Activated naive CD8-positive, alpha-beta T cell treated with anti-CD3 and anti-CD28 coated beads, Interleukin-2, amount 10 ng/mL, durations not matched to agents 7 days and 5 days (primary cell): Measurements from ENCODE around the gene UVRAG. TPM values are rescaled to one million over a fixed set of nuclear protein-coding genes. Genes with fewer than 3 reads are reported as not detected.

Experiments used
- ATAC-seq: fragments of 150-1000 bp; cut with Tn5 transposase; one replicate; pipeline ENCODE4 v1.10.0; 2021; ENCODE audit warnings: low read depth, moderate library complexity
- POLR2A ChIA-PET: fragments of 350-600 bp; sonication (Branson Sonifier 250); formaldehyde crosslinking; loops from one replicate; lab custom pipeline; 2021; ENCODE audit warnings: antibody characterized with exemption; lab: Charles Lee
- DNase-seq: peaks from one replicate; pipeline ENCODE4 v3.0.0; 2021
- H3K27ac Mint-ChIP-seq: one replicate; pipeline ENCODE4 v1.8.0; 2022; ENCODE audit warnings: mild to moderate bottlenecking, mixed read lengths
- H3K27me3 Mint-ChIP-seq: one replicate; pipeline ENCODE4 v1.8.0; 2022; ENCODE audit warnings: mild to moderate bottlenecking, moderate library complexity, mixed read lengths
- H3K36me3 Mint-ChIP-seq: one replicate; pipeline ENCODE4 v1.8.0; 2021; ENCODE audit warnings: mild to moderate bottlenecking, mixed read lengths
- H3K4me1 Mint-ChIP-seq: one replicate; pipeline ENCODE4 v1.8.0; 2021; ENCODE audit warnings: mixed read lengths
- H3K4me3 Mint-ChIP-seq: one replicate; pipeline ENCODE4 v1.8.0; 2022; ENCODE audit warnings: mild to moderate bottlenecking, moderate library complexity, mixed read lengths
- H3K9me3 Mint-ChIP-seq: one replicate; pipeline ENCODE4 v1.8.0; 2021; ENCODE audit warnings: mixed read lengths
- total RNA-seq, 2 experiments: library from RNA; stranded (reverse); gene quantifications; one replicate each; pipeline ENCODE4 v1.2.3, GENCODE V29; 2021

UVRAG gene
- total RNA-seq, 2 experiments from 2014 or later = 22.3 to 22.6 TPM

DNA sequence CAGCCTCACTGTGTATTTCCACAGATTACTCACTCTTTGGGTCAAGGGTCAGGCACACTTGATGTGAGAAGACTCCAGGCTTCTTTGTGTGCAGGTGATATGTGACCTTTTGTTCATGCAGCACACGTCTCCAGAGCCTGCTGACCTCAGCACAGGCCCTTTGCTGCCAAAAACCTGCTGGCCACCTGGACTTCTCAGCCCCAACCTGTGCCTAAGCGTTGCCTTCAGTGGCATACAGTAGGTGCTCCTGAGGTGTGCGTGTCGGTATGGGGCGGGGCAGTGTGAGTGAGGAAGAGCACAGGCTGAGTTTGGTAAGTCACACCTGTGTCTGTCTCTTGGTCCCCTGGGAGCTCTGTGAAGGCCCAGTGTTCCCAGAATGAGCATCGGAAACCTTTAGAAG lies 333.2 kb downstream of the UVRAG start:
- Mint-ChIP-seq H3K36me3 (no peaks in the 10 kb centered on the region), H3K27ac (no peak overlapping the region), H3K4me1 (peaks cover 16% of the 10 kb centered on the region), H3K27me3 (peaks cover 7% of the 10 kb centered on the region), H3K4me3 (no peak overlapping the region), H3K9me3 (no peaks in the 10 kb centered on the region)
- no peak for DNase-seq
- POLR2A ChIA-PET = no interaction called here
- no peak for ATAC-seq

- ATAC-seq (no peak), DNase-seq (no peak)
- Mint-ChIP-seq H3K27ac (no peak overlapping the region), H3K36me3 (no peaks in the 10 kb centered on the region), H3K4me3 (no peak overlapping the region), H3K9me3 (no peaks in the 10 kb centered on the region), H3K4me1 (peaks cover 21% of the 10 kb centered on the region), H3K27me3 (peaks cover 9% of the 10 kb centered on the region)
- POLR2A ChIA-PET = no interaction called here
Measured at GRCh38 chr11:76148941-76149613, 334.1 kb downstream of the UVRAG start.

DNA sequence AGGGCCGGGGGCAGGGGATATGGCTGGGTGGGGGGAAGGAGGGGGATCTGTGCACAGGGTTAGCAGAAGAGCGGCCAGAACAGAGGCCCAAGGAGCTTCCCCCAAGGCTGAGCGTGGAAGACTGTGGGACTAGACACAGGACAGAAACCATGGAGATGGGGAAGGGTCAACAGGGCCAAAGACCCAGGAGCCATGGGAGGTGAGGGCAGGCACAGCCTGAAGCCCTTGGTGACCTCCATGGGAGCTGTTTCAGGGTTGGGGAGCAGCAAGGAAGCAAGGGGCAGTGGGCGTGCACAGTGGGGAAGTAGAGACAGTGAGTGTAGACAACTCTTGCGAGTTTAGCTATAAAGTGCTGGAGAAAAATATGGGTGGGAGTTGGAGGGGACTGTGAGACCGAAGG lies 334.7 kb downstream of the UVRAG start:
- H3K4me3 Mint-ChIP-seq = no peak overlapping the region
- H3K27me3 Mint-ChIP-seq = peaks cover 10% of the 10 kb centered on the region
- H3K4me1 Mint-ChIP-seq = peaks cover 21% of the 10 kb centered on the region
- POLR2A ChIA-PET = no interaction called here
- ATAC-seq (no peak), DNase-seq (no peak)
- no peak overlapping the region for H3K27ac Mint-ChIP-seq
- no peaks in the 10 kb centered on the region for H3K36me3 Mint-ChIP-seq
- H3K9me3 Mint-ChIP-seq = no peaks in the 10 kb centered on the region

- POLR2A ChIA-PET = no interaction called here
- H3K27me3 Mint-ChIP-seq = peaks cover 10% of the 10 kb centered on the region
- H3K27ac Mint-ChIP-seq = no peak overlapping the region
Measured at GRCh38 chr11:76150141-76150540, 335.1 kb downstream of the UVRAG start.

DNA sequence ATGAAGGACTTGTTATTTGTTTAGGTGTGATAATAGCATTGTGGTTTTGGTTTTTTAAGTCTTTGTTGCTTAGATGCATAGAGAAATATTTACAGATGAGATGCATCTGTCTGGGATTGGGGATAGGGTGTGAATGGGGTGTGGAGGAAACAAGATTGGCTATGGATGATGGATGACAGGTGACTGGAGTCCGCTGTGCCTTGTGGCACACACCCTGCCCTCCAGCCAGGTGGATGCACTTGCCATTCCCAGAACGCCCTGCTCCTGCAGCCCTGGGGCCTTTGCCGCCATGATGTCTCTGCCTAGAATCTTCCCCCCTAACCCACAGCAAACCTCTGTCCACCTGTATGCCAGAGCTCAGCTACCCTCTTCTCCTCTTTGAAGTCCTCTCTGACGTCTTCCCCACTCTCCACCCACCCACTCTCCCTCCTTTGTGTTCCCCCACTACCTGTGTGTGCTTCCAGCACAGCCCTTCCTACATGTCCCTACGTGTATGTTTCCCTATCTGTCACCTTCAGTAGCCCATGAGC lies 336.6 kb downstream of the UVRAG start:
- POLR2A ChIA-PET = interaction anchor here (0.9 to 1.2 kb wide), 2 partner anchors 83 to 255 kb away, joined by 3 read pairs; no protein-coding TSS in a partner anchor
- H3K27me3 Mint-ChIP-seq = peaks cover 10% of the 10 kb centered on the region
- DNase-seq (peak; percentile 38), ATAC-seq (no peak)
- peak overlapping the region; percentile 74 for H3K4me3 Mint-ChIP-seq
- peak overlapping the region; percentile 58 for H3K27ac Mint-ChIP-seq
- peaks cover 21% of the 10 kb centered on the region for H3K4me1 Mint-ChIP-seq
- no peaks in the 10 kb centered on the region for H3K36me3 Mint-ChIP-seq
- H3K9me3 Mint-ChIP-seq = no peaks in the 10 kb centered on the region

More at GRCh38 chr11:76150141-76150540, 335.1 kb downstream of the UVRAG start:
- peaks cover 21% of the 10 kb centered on the region for H3K4me1 Mint-ChIP-seq
- H3K4me3 Mint-ChIP-seq = no peak overlapping the region
- ATAC-seq = no peak
- DNase-seq = no peak
- no peaks in the 10 kb centered on the region for H3K36me3 Mint-ChIP-seq
- H3K9me3 Mint-ChIP-seq = no peaks in the 10 kb centered on the region

DNA sequence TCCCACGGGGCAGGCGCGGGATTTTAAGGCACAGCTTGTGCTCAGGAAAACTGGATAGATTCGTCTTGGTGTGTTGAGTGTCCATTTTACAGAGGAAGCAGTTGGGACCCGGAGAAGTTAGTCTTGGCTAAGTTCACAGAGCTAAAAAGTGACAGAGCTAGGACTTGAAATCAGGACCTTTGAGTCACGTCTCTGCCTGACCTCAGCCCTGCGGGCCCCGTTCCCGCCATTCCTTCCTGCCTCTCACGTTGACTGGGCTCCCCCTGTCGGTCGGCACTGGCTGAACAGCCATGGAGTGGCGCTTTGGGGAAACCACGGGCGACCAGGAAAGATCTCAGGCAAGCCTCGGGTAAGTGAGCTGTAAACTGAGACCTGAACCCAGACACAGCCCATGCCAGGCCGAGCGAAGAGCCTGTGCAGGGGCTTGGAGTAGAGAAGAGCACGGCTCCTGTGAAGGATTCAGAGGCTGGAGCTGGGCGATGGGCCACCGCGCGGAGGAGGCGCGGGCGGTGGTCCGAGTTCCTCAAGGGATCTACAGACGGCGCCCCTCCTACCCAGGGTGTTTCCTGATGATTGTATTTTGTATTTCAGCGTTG lies 337.2 kb downstream of the UVRAG start:
- H3K27ac Mint-ChIP-seq = peak overlapping the region; percentile 58
- H3K27me3 Mint-ChIP-seq = peaks cover 10% of the 10 kb centered on the region
- H3K4me1 Mint-ChIP-seq = peaks cover 21% of the 10 kb centered on the region
- H3K4me3 Mint-ChIP-seq = peak overlapping the region; percentile 74
- POLR2A ChIA-PET = interaction anchor here (0.9 to 1.2 kb wide), 2 partner anchors 83 to 256 kb away, joined by 3 read pairs; no protein-coding TSS in a partner anchor
- peak; percentile 87 for ATAC-seq
- H3K9me3 Mint-ChIP-seq = no peaks in the 10 kb centered on the region
- peak; percentile 88 for DNase-seq
- H3K36me3 Mint-ChIP-seq = no peaks in the 10 kb centered on the region

GRCh38 chr11:76152741-76153570 lies 337.9 kb downstream of the UVRAG start:
- no peaks in the 10 kb centered on the region for H3K9me3 Mint-ChIP-seq
- H3K36me3 Mint-ChIP-seq = no peaks in the 10 kb centered on the region
- peaks cover 10% of the 10 kb centered on the region for H3K27me3 Mint-ChIP-seq
- H3K4me1 Mint-ChIP-seq = peaks cover 21% of the 10 kb centered on the region
- POLR2A ChIA-PET = interaction anchor here (0.9 to 1.2 kb wide), 2 partner anchors 82 to 256 kb away, joined by 3 read pairs; no protein-coding TSS in a partner anchor
- H3K4me3 Mint-ChIP-seq = peak overlapping the region; percentile 74
- ATAC-seq (peak; percentile 23), DNase-seq (peak; percentile 41)
- H3K27ac Mint-ChIP-seq = peak overlapping the region; percentile 58

DNA sequence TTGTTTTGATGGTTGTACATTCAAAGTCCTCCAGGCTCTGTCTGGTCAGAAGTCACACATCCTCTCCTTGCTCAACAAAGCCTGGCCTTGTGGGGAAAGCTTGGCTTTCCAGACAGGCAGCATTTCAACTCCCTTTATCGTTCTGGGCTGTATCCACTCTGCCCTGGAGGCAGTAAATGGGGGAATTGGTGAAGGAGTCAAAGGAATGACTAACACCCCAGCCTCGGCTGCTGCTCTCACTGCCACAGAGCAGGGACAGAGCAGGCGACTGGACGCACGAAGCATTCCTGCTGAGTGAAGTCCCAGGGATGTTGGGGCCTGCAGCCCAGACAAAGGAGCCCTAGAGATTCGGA lies 338.5 kb downstream of the UVRAG start:
- Mint-ChIP-seq H3K27me3 (peaks cover 10% of the 10 kb centered on the region), H3K36me3 (no peaks in the 10 kb centered on the region), H3K4me3 (peak overlapping the region; percentile 74), H3K27ac (no peak overlapping the region), H3K9me3 (no peaks in the 10 kb centered on the region), H3K4me1 (peaks cover 21% of the 10 kb centered on the region)
- DNase-seq = peak; percentile 25
- POLR2A ChIA-PET = no interaction called here
- ATAC-seq = no peak

- Mint-ChIP-seq H3K4me3 (no peak overlapping the region), H3K27me3 (peaks cover 10% of the 10 kb centered on the region), H3K36me3 (no peaks in the 10 kb centered on the region), H3K27ac (no peak overlapping the region), H3K4me1 (peaks cover 21% of the 10 kb centered on the region), H3K9me3 (no peaks in the 10 kb centered on the region)
- DNase-seq (no peak), ATAC-seq (no peak)
- POLR2A ChIA-PET = no interaction called here
Measured at GRCh38 chr11:76155500-76156227, 340.7 kb downstream of the UVRAG start.

DNA sequence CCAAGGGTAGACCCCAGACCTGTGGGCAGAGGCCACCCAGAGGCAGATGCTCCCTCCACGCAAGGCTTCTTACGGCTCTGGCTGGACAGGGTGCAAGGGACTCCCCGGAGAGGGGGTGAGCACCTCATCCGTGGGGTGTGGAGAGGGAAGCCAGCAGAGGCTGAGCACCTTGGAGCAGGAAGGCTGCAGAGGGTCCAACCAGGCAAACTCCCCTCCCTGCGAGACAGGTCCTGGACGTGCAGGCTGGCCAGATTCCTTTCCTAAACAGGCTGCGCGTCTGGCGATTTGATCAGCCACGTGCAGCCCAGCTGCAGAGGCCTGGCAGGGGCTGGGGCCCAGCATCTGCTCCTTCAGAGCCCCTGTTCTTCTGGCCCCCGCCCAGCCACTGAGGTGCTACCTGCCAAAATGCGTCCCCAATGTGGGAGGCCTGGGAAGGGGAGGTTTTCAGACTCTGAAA lies 342.0 kb downstream of the UVRAG start:
- H3K27me3 Mint-ChIP-seq = peaks cover 7% of the 10 kb centered on the region
- H3K9me3 Mint-ChIP-seq = no peaks in the 10 kb centered on the region
- H3K4me3 Mint-ChIP-seq = no peak overlapping the region
- peaks cover 16% of the 10 kb centered on the region for H3K4me1 Mint-ChIP-seq
- no peak for ATAC-seq
- POLR2A ChIA-PET = no interaction called here
- peak; percentile 22 for DNase-seq
- no peak overlapping the region for H3K27ac Mint-ChIP-seq
- no peaks in the 10 kb centered on the region for H3K36me3 Mint-ChIP-seq

DNA sequence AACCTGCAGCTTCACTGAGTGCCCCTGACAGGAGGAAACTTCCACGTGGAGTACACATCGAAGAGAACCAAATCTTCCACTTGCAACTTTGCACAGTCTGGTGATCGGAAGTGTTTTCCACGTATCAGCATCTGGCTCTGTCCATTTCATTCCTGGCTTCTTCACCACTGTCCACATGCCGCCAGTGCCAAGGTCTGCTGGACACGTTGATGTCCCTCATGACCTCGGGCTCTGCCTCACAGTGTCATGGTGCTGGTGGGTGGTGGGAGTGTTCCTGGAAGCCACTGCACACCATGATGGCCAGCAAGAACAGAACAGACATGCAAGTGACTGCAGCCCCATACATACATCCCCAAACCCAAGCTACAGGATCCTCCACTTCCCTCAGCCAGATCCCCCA lies 342.9 kb downstream of the UVRAG start:
- Mint-ChIP-seq H3K4me3 (no peak overlapping the region), H3K9me3 (no peaks in the 10 kb centered on the region), H3K27me3 (peaks cover 4% of the 10 kb centered on the region), H3K36me3 (no peaks in the 10 kb centered on the region), H3K4me1 (peaks cover 8% of the 10 kb centered on the region), H3K27ac (no peak overlapping the region)
- ATAC-seq (no peak), DNase-seq (no peak)
- POLR2A ChIA-PET = no interaction called here

GRCh38 chr11:76158394-76159302 lies 343.6 kb downstream of the UVRAG start:
- ATAC-seq (no peak), DNase-seq (no peak)
- Mint-ChIP-seq H3K27ac (no peak overlapping the region), H3K36me3 (no peaks in the 10 kb centered on the region), H3K27me3 (peaks cover 3% of the 10 kb centered on the region), H3K4me1 (peaks cover under 1% of the 10 kb centered on the region), H3K4me3 (no peak overlapping the region), H3K9me3 (no peaks in the 10 kb centered on the region)
- POLR2A ChIA-PET = no interaction called here
